Measurements from ENCODE around the gene FXYD7. TPM values are rescaled to one million over a fixed set of nuclear protein-coding genes. Genes with fewer than 3 reads are reported as not detected.

Gene FXYD7
- polyA plus RNA-seq, 1 donor (not counting 4 experiments of a cell fraction or from before 2014, with no cell fraction given): not detected

- dilution Hi-C loops (cut with MboI; ENCODE audit: extremely low pct_ligation_motif_present, low sequenced_read_pairs): no loop called here
- H3K4me1 ChIP-seq (ENCODE audit: control insufficient read depth, extremely low read depth, insufficient read depth, low read length): peaks cover 20% of the 10 kb centered on the region
- peaks cover 13 to 23% of the 10 kb centered on the region in 2 experiments for H3K36me3 ChIP-seq (ENCODE audit: control insufficient read depth in 2 of 2, extremely low read depth in 1 of 2, insufficient read depth in 2 of 2, low read length in 2 of 2)
- H4K20me1 ChIP-seq (ENCODE audit: control insufficient read depth, extremely low read depth, insufficient read depth, low read length): no peaks in the 10 kb centered on the region
- peak overlapping the region; percentile 75 to 96 (median 90) for H3K4me3 ChIP-seq (ENCODE audit: control insufficient read depth in 2 of 3, extremely low read depth in 1 of 3, insufficient read depth in 2 of 3, low read depth in 1 of 3, low read length in 3 of 3)
- H3K4me2 ChIP-seq (ENCODE audit: control insufficient read depth, extremely low read depth, insufficient read depth, low read depth, low read length): peak overlapping the region; percentile 90
- H3K9me3 ChIP-seq (ENCODE audit: control insufficient read depth, low read depth, low read length): no peaks in the 10 kb centered on the region
- H3K27me3 ChIP-seq (ENCODE audit: control insufficient read depth, extremely low read depth, insufficient read depth, low read length): no peaks in the 10 kb centered on the region
- H3K79me2 ChIP-seq (ENCODE audit: control insufficient read depth, insufficient read depth, low read length): peaks cover 36% of the 10 kb centered on the region
- TF ChIP-seq EZH2 (IDR thresholded peaks at IDR 0.05; ENCODE audit: low read length): no peak
- TF ChIP-seq CTCF (optimal IDR thresholded peaks at IDR 0.05 in 1 of 3, IDR thresholded peaks at IDR 0.05 in 1 of 3, conservative IDR thresholded peaks at IDR 0.05 in 1 of 3; ENCODE audit: extremely low read depth in 1 of 3, insufficient read depth in 2 of 3, low read length in 3 of 3): peak; percentile 56 to 76 (median 72)
- DNase-seq (ENCODE audit: low read depth, low spot score) (no peak), FAIRE-seq (no peak)
- peak overlapping the region; percentile 90 for H2AFZ ChIP-seq (ENCODE audit: control insufficient read depth, low read length)
- H3K9me1 ChIP-seq (ENCODE audit: control insufficient read depth, extremely low read depth, insufficient read depth, low read length): no peaks in the 10 kb centered on the region
- peak overlapping the region; percentile 66 for H3K27ac ChIP-seq (ENCODE audit: control insufficient read depth, insufficient read depth, low read length)
- H3K9ac ChIP-seq (ENCODE audit: control insufficient read depth, extremely low read depth, insufficient read depth, low read length): peak overlapping the region; percentile 85
Observed at GRCh38 chr19:35153701-35154524, 10.9 kb downstream of the FXYD7 start.

- H3K4me2 ChIP-seq (ENCODE audit: control insufficient read depth, extremely low read depth, insufficient read depth, low read depth, low read length): peak within 1 kb of the TSS; percentile 90
- H3K9me1 ChIP-seq (ENCODE audit: control insufficient read depth, extremely low read depth, insufficient read depth, low read length): no peaks in the 10 kb centered on the region
- no peaks in the 10 kb centered on the region for H3K9me3 ChIP-seq (ENCODE audit: control insufficient read depth, low read depth, low read length)
- TF ChIP-seq EZH2 (IDR thresholded peaks at IDR 0.05; ENCODE audit: low read length): no peak
- TF ChIP-seq CTCF (optimal IDR thresholded peaks at IDR 0.05 in 1 of 3, IDR thresholded peaks at IDR 0.05 in 1 of 3, conservative IDR thresholded peaks at IDR 0.05 in 1 of 3; ENCODE audit: extremely low read depth in 1 of 3, insufficient read depth in 2 of 3, low read length in 3 of 3): no peak
- H4K20me1 ChIP-seq (ENCODE audit: control insufficient read depth, extremely low read depth, insufficient read depth, low read length): no peaks in the 10 kb centered on the region
- H3K36me3 ChIP-seq (ENCODE audit: control insufficient read depth in 2 of 2, extremely low read depth in 1 of 2, insufficient read depth in 2 of 2, low read length in 2 of 2): peaks cover 20 to 32% of the 10 kb centered on the region in 2 experiments
- no peak for FAIRE-seq
- H3K27ac ChIP-seq (ENCODE audit: control insufficient read depth, insufficient read depth, low read length): peak within 1 kb of the TSS; percentile 66
- H3K4me1 ChIP-seq (ENCODE audit: control insufficient read depth, extremely low read depth, insufficient read depth, low read length): peaks cover 20% of the 10 kb centered on the region
- peak within 1 kb of the TSS; percentile 85 for H3K9ac ChIP-seq (ENCODE audit: control insufficient read depth, extremely low read depth, insufficient read depth, low read length)
- H3K27me3 ChIP-seq (ENCODE audit: control insufficient read depth, extremely low read depth, insufficient read depth, low read length): no peaks in the 10 kb centered on the region
- peaks cover 36% of the 10 kb centered on the region for H3K79me2 ChIP-seq (ENCODE audit: control insufficient read depth, insufficient read depth, low read length)
- H2AFZ ChIP-seq (ENCODE audit: control insufficient read depth, low read length): peak within 1 kb of the TSS; percentile 90
- dilution Hi-C loops (cut with MboI; ENCODE audit: extremely low pct_ligation_motif_present, low sequenced_read_pairs): no loop called here
- H3K4me3 ChIP-seq (ENCODE audit: control insufficient read depth in 2 of 3, extremely low read depth in 1 of 3, insufficient read depth in 2 of 3, low read depth in 1 of 3, low read length in 3 of 3): peak within 1 kb of the TSS; percentile 84 to 96 (median 90)
- no peak for DNase-seq (ENCODE audit: low read depth, low spot score)
Observed at GRCh38 chr19:35154525-35155406, 11.7 kb downstream of the FXYD7 start, which contains the start of gene FXYD5. Gene FXYD5, plus strand, starts transcription at chr19:35154735. Its CDS starts 816 bp downstream, at chr19:35155551.
